T-helper 1 cell treated with Interleukin-12 subunit alpha and Interleukin-12 subunit beta and Interleukin-4 antibody, amounts not matched to agents 30 μg/mL and 1 μg/mL, for 36 hours (primary cell): ENCODE results near the gene GAK.

ENCODE experiments used
- H3K27ac Mint-ChIP-seq: one replicate; pipeline ENCODE4 v1.8.0; 2021; ENCODE audit warnings: mild to moderate bottlenecking, mixed read lengths
- H3K27me3 Mint-ChIP-seq: one replicate; pipeline ENCODE4 v1.8.0; 2021; ENCODE audit warnings: low read depth, mixed read lengths
- H3K36me3 Mint-ChIP-seq: one replicate; pipeline ENCODE4 v1.8.0; 2021; ENCODE audit warnings: low read depth, mixed read lengths
- H3K4me1 Mint-ChIP-seq: one replicate; pipeline ENCODE4 v1.8.0; 2021; ENCODE audit warnings: low read depth, mixed read lengths
- H3K4me3 Mint-ChIP-seq: one replicate; pipeline ENCODE4 v1.8.0; 2021; ENCODE audit warnings: mild to moderate bottlenecking, moderate library complexity, mixed read lengths
- H3K9me3 Mint-ChIP-seq: one replicate; pipeline ENCODE4 v1.8.0; 2021; ENCODE audit warnings: mixed read lengths

Gene GAK

DNA sequence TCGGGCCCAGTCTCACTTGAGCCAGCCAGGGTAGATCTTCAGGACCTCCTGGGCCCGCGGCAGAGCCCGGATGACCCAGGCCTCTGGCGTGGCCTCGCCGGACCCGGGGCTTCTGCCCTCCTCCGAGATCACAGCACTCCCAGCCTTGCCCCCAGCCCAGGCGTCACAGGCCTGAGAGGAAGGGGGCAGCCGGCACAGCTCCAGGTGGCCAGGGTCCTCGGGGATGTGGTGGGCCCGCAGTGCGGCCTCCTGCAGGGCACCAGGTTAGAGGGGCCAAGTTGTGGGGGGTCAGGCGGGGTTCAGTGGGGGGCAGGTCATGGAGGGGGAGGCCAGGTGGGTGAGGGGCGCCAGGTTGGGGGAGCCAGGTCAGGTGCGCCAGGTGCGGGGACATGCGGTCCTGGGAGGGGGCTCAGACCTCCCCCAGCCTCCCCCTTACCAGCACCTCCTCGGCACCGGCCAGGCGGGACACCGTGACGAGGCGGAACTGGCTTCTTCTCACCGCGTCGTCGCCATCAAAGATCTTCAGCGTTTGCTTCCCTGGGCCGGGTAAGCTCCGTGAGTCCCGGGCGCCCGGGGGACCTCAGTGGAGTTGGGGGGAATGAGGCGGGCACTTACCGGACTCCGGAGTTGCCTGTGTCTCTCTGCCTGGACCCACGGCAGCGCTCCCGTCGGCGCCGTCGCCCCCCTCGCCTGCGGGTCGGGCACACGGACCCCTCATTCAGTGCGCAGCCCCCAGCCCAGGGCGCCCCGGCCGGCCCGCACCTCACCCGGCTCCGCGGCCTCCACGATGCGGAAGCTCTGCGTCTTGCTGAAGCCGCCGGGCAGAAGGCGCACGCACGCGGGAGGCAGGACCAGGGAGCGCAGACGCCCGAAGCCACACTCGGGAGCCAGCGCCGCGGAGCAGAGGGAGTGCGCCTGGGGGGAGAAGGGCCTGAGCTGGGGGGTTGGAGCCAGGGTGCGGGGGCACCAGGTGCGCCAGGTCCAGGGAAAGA lies 35.3 kb upstream of the GAK start:
- H3K36me3 Mint-ChIP-seq, result no peaks in the 10 kb centered on the region
- no peak overlapping the region for H3K27ac Mint-ChIP-seq
- H3K4me3 Mint-ChIP-seq, result no peak overlapping the region
- no peaks in the 10 kb centered on the region for H3K9me3 Mint-ChIP-seq
- H3K4me1 Mint-ChIP-seq, result peaks cover 5% of the 10 kb centered on the region
- H3K27me3 Mint-ChIP-seq, result no peaks in the 10 kb centered on the region

DNA sequence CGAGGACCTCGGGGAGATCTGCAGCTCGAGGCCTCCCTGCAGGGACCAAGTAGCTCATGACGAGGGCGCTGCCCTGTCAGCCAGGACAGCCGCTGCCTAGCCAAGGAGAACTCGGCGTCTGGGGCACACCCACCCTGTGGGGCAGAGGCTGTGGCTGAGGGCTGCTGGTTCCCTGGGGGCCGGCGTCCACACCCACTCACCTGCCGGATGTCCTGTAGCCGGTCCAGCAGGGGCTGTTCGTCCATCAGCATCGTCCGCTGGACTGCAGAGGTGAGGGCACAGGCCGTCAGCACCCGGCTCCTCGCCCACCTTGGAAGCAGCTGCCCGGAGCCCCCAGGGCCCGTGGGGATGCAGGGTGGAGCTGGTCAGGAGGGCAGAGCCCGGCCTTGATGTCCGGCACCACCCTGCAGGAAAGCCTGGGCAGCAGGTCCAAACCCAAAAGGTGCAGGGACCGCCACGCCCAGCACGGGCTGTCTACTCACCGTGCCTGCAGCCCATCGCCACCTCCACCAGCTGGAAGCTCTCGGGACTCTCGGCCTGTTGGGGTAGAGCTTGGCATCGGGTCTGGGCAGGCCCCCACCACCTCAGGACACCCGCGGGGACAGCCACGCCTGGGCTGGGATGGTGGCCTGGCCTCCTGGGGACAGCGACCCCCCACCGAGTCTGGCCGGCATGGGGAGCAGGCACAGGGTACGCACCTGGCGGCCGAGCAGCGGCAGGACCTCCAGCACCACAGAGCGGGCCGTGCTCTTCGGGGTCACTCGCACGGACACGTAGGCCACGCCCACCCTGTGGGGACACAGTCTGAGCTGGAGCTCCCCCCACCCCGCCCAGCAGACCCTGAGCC lies 34.4 kb upstream of the GAK start:
- Mint-ChIP-seq H3K4me1 (peaks cover 5% of the 10 kb centered on the region), H3K4me3 (no peak overlapping the region), H3K27ac (no peak overlapping the region), H3K9me3 (no peaks in the 10 kb centered on the region), H3K36me3 (no peaks in the 10 kb centered on the region), H3K27me3 (no peaks in the 10 kb centered on the region)

DNA sequence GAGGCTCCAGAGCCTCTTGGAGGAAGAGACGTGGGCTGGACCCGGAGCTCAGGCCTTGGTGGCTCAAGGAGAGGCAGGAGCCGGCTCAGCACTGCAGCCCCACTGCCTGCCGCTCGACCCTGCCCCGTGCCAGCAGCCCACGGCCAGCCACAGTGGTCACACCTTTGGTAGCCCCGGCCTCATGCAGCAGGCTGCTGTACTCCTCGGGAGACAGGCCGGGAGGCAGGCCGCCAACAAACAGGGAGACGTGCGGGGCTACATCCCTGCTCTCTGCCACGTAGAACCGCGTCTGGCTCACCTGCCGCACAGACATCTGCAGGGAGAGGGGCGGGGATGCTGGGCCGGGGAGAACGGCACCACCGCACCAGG lies 33.6 kb upstream of the GAK start:
- H3K36me3 Mint-ChIP-seq, result no peaks in the 10 kb centered on the region
- no peak overlapping the region for H3K4me3 Mint-ChIP-seq
- peaks cover 4% of the 10 kb centered on the region for H3K4me1 Mint-ChIP-seq
- H3K27me3 Mint-ChIP-seq, result no peaks in the 10 kb centered on the region
- no peak overlapping the region for H3K27ac Mint-ChIP-seq
- H3K9me3 Mint-ChIP-seq, result no peaks in the 10 kb centered on the region

DNA sequence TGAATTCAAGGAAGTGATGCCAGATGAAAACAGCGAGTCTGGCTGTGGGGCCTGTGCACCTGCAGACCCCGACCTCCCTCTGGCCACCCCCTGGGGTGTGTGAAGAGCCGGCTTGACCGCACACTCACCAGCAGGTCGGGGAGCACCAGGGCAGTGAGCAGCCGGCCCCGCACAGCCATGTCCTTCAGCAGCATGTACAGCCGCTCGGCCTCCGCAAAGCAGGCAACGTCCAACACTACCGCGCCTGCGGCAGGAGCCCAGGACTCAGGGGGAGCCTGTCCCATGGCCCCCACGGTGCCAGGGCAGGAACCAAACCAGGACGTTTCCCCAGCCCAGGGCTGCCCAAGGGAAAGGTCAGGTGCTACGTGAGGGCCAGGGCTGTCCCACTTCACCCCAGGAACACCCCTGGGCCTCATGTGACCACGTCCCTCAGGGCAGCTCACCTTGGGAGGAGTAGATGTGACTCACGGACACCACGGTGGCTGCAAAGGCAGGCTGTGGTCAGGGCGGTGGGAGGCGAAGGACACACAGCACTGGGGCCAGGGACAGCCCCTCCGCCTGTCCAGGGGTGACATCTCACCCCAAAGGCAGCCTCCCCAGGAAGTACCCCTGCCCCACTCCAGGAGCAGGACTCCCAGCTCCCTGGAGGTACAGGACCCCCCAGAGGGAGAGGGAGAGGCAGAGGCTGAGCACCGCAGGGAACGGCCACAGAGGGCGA lies 33.1 kb upstream of the GAK start:
- no peak overlapping the region for H3K4me3 Mint-ChIP-seq
- H3K4me1 Mint-ChIP-seq, result no peaks in the 10 kb centered on the region
- no peaks in the 10 kb centered on the region for H3K9me3 Mint-ChIP-seq
- H3K27ac Mint-ChIP-seq, result no peak overlapping the region
- no peaks in the 10 kb centered on the region for H3K36me3 Mint-ChIP-seq
- no peaks in the 10 kb centered on the region for H3K27me3 Mint-ChIP-seq

DNA sequence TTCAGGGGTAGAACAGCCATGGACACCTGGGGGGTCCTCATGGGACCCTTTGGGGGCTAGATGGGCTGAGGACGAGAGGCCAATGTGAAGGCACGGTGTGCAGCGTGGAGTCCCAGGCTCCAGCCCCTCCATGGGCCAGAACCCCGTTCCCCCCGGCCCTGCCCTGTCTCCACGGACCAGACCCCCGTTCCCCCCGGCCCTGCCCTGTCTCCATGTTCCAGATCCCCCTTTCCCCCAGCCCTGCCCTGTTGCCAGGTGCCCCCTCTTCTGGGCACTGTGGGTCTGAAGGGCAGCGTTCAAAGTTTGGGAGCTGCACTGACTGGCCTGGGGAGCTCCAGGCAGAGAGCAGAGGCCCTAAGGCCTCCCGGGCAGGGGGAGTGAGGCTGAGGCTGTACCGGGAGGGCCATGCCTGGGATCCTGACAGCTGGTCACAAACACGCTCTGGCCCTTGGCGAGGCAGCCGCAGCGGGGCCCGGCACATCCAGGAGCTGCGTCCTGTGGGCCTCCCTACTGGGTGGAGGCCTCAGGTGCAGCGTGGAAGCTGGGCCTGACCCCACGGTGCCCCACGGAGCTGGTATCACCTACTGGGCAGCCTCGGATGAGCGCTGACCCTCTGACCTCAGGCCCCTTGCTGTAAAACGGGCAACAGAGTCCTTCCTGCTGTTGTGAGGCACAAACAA lies 32.4 kb upstream of the GAK start:
- H3K4me1 Mint-ChIP-seq, result no peaks in the 10 kb centered on the region
- no peak overlapping the region for H3K4me3 Mint-ChIP-seq
- H3K27ac Mint-ChIP-seq, result no peak overlapping the region
- H3K27me3 Mint-ChIP-seq, result no peaks in the 10 kb centered on the region
- no peaks in the 10 kb centered on the region for H3K9me3 Mint-ChIP-seq
- H3K36me3 Mint-ChIP-seq, result no peaks in the 10 kb centered on the region

- H3K36me3 Mint-ChIP-seq, result no peaks in the 10 kb centered on the region
- H3K4me1 Mint-ChIP-seq, result no peaks in the 10 kb centered on the region
- H3K27ac Mint-ChIP-seq, result no peak overlapping the region
These were observed 31.4 kb upstream of the GAK start for GRCh38 chr4:963276-964225.

DNA sequence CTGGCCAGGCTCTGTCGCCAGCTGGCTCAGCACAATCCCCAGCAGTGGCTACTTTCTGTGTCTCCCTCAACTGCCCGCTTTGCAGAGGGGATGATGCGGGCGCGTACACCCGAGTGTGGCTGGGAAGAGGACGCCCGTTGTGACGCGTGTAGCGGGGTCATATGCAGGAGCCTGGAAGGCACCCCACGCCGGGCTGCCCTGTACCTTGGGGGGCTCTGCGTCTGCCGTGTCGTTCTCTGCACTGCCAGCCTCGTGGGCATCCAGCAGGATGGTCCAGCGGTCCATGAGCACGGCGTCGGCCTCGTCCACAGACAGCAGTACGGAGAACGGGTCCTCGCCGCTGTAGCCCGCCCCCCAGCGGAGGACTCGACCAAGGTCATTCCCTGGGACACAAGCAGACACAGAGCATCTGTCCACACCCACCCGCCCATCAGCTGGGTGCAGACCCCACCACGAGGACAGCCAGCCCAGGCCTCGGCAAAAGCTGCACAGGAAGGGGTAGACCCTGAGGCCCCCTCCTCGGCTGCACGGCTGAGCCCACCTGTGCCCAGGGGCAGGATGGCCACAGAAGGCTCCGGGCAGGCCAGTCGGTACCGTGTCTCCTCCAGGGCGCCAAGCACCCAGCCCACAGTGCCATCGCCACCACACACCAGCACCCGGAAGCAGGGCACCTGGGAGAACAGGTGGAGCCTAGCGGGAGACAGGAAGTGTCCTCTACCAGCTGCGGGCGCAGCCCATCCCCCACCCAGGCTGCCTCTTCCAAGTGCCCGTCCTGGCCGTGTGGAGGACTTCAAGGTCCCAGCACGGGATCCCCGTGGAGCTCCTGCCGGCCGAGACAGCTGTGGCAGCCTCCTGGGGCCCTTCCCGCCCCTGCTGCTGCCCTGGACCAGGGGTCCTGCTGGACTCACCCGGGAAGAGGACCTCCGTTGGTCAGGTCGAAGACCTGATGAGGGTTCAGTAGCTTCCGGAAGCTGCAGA lies 30.4 kb upstream of the GAK start:
- Mint-ChIP-seq H3K9me3 (no peaks in the 10 kb centered on the region), H3K4me1 (no peaks in the 10 kb centered on the region), H3K36me3 (no peaks in the 10 kb centered on the region), H3K4me3 (no peak overlapping the region), H3K27ac (no peak overlapping the region), H3K27me3 (no peaks in the 10 kb centered on the region)

More at GRCh38 chr4:963276-964225, 31.4 kb upstream of the GAK start:
- no peaks in the 10 kb centered on the region for H3K9me3 Mint-ChIP-seq
- no peaks in the 10 kb centered on the region for H3K27me3 Mint-ChIP-seq
- no peak overlapping the region for H3K4me3 Mint-ChIP-seq

DNA sequence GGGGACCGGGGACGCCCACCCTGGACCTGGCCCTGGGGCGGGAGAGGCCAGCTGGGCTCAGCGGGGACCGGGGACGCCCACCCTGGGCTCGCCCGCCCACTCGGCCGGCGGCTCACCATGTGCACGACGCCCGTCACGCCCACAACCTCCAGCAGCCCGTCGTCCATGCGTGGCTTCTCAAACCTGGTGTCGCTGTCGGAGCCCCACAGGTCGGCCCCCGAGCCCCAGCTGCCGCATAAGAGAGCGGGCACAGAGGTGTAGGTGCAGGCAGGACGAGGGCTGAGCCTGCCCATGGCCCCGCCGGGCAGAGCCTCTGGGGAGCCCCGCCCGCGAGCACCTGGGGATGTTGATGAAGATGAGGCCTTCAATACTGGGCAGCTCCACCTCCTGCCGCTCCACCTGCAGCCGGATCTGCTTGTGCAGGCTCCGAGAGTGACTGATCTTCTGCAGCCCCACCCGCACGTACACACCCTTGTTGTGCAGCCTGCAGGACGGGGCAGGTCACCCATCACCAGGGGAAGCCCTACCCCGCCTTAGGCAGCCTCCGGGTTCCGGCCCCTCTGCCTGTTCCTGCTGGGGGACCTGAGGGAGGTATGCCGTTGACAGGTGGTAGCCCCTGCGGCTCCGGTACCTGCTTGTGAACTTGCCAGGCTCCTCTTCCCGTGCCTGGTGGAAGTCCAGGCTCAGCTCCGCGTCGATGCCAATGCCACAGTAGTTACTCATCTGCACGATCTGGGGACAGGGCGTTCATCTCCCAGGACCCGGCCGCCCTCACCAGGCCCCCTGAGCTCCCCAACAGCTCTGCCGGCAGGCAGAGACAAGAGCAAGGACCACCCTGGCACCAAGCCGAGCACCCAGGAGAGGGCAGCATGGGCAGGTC lies 29.5 kb upstream of the GAK start:
- Mint-ChIP-seq H3K27me3 (no peaks in the 10 kb centered on the region), H3K9me3 (no peaks in the 10 kb centered on the region), H3K27ac (no peak overlapping the region), H3K4me3 (no peak overlapping the region), H3K36me3 (no peaks in the 10 kb centered on the region), H3K4me1 (no peaks in the 10 kb centered on the region)

DNA sequence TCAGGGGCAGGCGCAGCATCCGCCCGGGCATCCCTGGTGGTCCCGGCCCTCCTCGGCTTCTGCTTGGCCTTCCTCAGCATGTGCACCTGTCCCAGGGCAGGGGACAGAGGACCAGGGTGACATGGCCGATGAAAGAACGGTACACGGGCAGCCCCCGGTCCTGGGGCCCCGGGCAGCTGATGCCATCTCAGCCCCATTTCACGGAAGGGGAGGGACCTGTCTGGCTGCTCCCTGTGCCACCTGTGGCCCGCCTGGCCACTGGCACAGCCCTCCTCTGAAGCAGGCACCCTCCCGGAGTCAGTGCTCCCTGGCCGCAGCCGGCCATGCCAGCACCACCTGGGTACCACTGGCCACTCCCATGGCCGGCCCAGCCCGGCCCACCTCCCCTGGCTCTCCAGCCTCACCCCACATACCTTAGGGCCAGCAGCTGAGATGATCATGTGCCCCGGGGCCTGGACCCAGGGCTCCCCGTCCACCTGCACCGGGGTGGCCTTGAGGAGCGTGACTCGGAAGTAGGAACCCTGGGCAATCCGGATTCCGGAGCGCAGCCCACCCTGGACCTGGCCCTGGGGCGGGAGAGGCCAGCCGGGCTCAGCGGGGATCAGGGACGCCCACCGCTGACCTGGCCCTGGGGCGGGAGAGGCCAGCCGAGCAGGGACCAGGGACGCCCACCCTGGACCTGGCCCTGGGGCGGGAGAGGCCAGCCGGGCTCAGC lies 28.7 kb upstream of the GAK start:
- Mint-ChIP-seq H3K9me3 (no peaks in the 10 kb centered on the region), H3K36me3 (no peaks in the 10 kb centered on the region), H3K4me3 (no peak overlapping the region), H3K4me1 (no peaks in the 10 kb centered on the region), H3K27me3 (no peaks in the 10 kb centered on the region), H3K27ac (no peak overlapping the region)

- Mint-ChIP-seq H3K27ac (no peak overlapping the region), H3K4me3 (no peak overlapping the region), H3K4me1 (no peaks in the 10 kb centered on the region), H3K27me3 (no peaks in the 10 kb centered on the region), H3K9me3 (no peaks in the 10 kb centered on the region), H3K36me3 (no peaks in the 10 kb centered on the region)
These were observed 28.1 kb upstream of the GAK start for GRCh38 chr4:960140-960635.
